GM21576 (cell line): ENCODE results near the gene GMIP.
"Not testable (repeated sequence)": the region's sequence is repeated elsewhere in the genome, so short reads cannot be mapped to it uniquely, and the experiment has no call there.

Experiments
- ATAC-seq: cut with Tn5 transposase; IDR thresholded peaks from one replicate; pipeline ENCODE4 v1.9.1; 2021; ENCODE audit warnings: mild to moderate bottlenecking, moderate library complexity; ENCODE audit not compliant: unreplicated experiment

GMIP gene

GRCh38 chr19:19613506-19613905 is 30.0 kb downstream of the GMIP start:
- no peak for ATAC-seq

GRCh38 chr19:19610376-19611202 is 32.9 kb downstream of the GMIP start:
- no peak for ATAC-seq

GRCh38 chr19:19606686-19607085 is 36.8 kb downstream of the GMIP start:
- not testable (repeated sequence) for ATAC-seq

- ATAC-seq = no peak
These were observed 37.4 kb downstream of the GMIP start for GRCh38 chr19:19606021-19606420.

GRCh38 chr19:19602713-19603324 is 40.6 kb downstream of the GMIP start:
- ATAC-seq = no peak

GRCh38 chr19:19602136-19602712 is 41.2 kb downstream of the GMIP start:
- ATAC-seq = no peak

GRCh38 chr19:19600793-19601330 is 42.6 kb downstream of the GMIP start:
- ATAC-seq = no peak

- ATAC-seq = not testable (repeated sequence)
These were observed 44.6 kb downstream of the GMIP start for GRCh38 chr19:19598728-19599451.

GRCh38 chr19:19597809-19598306 is 45.6 kb downstream of the GMIP start:
- peak; percentile 56 for ATAC-seq

GRCh38 chr19:19595171-19595701 is 48.2 kb downstream of the GMIP start:
- no peak for ATAC-seq

- no peak for ATAC-seq
These were observed 49.1 kb downstream of the GMIP start for GRCh38 chr19:19594381-19594780.

- no peak for ATAC-seq
These were observed 50.8 kb downstream of the GMIP start for GRCh38 chr19:19592690-19593089.

- peak; percentile 59 for ATAC-seq
These were observed 52.2 kb downstream of the GMIP start for GRCh38 chr19:19591133-19591825.

- ATAC-seq = no peak
These were observed 54.9 kb downstream of the GMIP start for GRCh38 chr19:19588546-19588945.

GRCh38 chr19:19587771-19588170 is 55.7 kb downstream of the GMIP start:
- no peak for ATAC-seq

GRCh38 chr19:19584356-19584755 is 59.1 kb downstream of the GMIP start:
- ATAC-seq = no peak

GRCh38 chr19:19582471-19582870 is 61.0 kb downstream of the GMIP start:
- ATAC-seq = no peak

- ATAC-seq = no peak
These were observed 62.1 kb downstream of the GMIP start for GRCh38 chr19:19581391-19581790.

GRCh38 chr19:19580418-19580817 is 63.0 kb downstream of the GMIP start:
- ATAC-seq = no peak
